Trophoblast cell (in vitro differentiated cells and primary cell): ENCODE data around the gene EIF4E3.

Experiments
- DNase-seq, 2 donors: peaks; one replicate each; pipeline ENCODE4 v3.0.0-alpha.2; 2016
- H2AFZ ChIP-seq: 2 replicates; pipeline ENCODE4 v1.6.1; 2013; ENCODE audit warnings: low read length, moderate library complexity, mild to moderate bottlenecking; ENCODE audit not compliant: insufficient read depth, poor library complexity
- H2AK5ac ChIP-seq: 2 replicates; pipeline ENCODE4 v1.6.1; 2013; ENCODE audit warnings: mild to moderate bottlenecking, low read length
- H2BK120ac ChIP-seq: 2 replicates; pipeline ENCODE4 v1.6.1; 2013; ENCODE audit warnings: low read length, mild to moderate bottlenecking, moderate library complexity; ENCODE audit not compliant: insufficient read depth, poor library complexity
- H2BK12ac ChIP-seq: 2 replicates; pipeline ENCODE4 v1.6.1; 2013; ENCODE audit warnings: mild to moderate bottlenecking, low read length, moderate library complexity
- H2BK5ac ChIP-seq: 2 replicates; pipeline ENCODE4 v1.6.1; 2013; ENCODE audit warnings: low read length, low read depth, moderate library complexity, mild to moderate bottlenecking; ENCODE audit not compliant: poor library complexity
- H3K14ac ChIP-seq: 2 replicates; pipeline ENCODE4 v1.6.1; 2013; ENCODE audit warnings: mild to moderate bottlenecking, low read length
- H3K18ac ChIP-seq: 2 replicates; pipeline ENCODE4 v1.6.1; 2013; ENCODE audit warnings: mild to moderate bottlenecking, low read length
- H3K23ac ChIP-seq: 2 replicates; pipeline ENCODE4 v1.6.1; 2013; ENCODE audit warnings: low read length
- H3K27ac ChIP-seq: 2 replicates; pipeline ENCODE4 v1.5.1; 2013; ENCODE audit warnings: low read depth, mild to moderate bottlenecking, inconsistent platforms, low read length, moderate library complexity
- H3K27me3 ChIP-seq: 2 replicates; pipeline ENCODE4 v1.6.1; 2013; ENCODE audit warnings: inconsistent platforms, mild to moderate bottlenecking, low read length, moderate library complexity; ENCODE audit not compliant: insufficient read depth
- H3K36me3 ChIP-seq, 2 experiments: 1 replicate in 1 of 2; 2 replicates in 1 of 2; pipeline ENCODE4 v1.6.1; 2013; ENCODE audit warnings: low read length in 2 of 2, mild to moderate bottlenecking in 2 of 2, moderate library complexity in 1 of 2; ENCODE audit not compliant: insufficient read depth in 2 of 2, control insufficient read depth in 1 of 2
- H3K4ac ChIP-seq: 2 replicates; pipeline ENCODE4 v1.6.1; 2013; ENCODE audit warnings: low read depth, mild to moderate bottlenecking, low read length, moderate library complexity
- H3K4me1 ChIP-seq, 2 experiments: 1 replicate in 1 of 2; 2 replicates in 1 of 2; pipeline ENCODE4 v1.6.1; 2013; ENCODE audit warnings: low read length in 2 of 2, mild to moderate bottlenecking in 2 of 2, moderate library complexity in 1 of 2; ENCODE audit not compliant: insufficient read depth in 2 of 2, control insufficient read depth in 1 of 2
- H3K4me2 ChIP-seq: 2 replicates; pipeline ENCODE4 v1.6.1; 2013; ENCODE audit warnings: inconsistent platforms, mild to moderate bottlenecking, low read length, moderate library complexity
- H3K4me3 ChIP-seq: 2 replicates; pipeline ENCODE4 v1.5.1; 2013; ENCODE audit warnings: mild to moderate bottlenecking, low read depth, low read length, inconsistent platforms
- H3K79me1 ChIP-seq: one replicate; pipeline ENCODE4 v1.6.1; 2013; ENCODE audit warnings: low read length
- H3K79me2 ChIP-seq: 2 replicates; pipeline ENCODE4 v1.6.1; 2013; ENCODE audit warnings: low read length, mild to moderate bottlenecking; ENCODE audit not compliant: control insufficient read depth, insufficient read depth, poor library complexity
- H3K9ac ChIP-seq: 2 replicates; pipeline ENCODE4 v1.6.1; 2013; ENCODE audit warnings: mild to moderate bottlenecking, low read length
- H3K9me3 ChIP-seq: 2 replicates; pipeline ENCODE4 v1.6.1; 2013; ENCODE audit warnings: low read depth, mild to moderate bottlenecking, control low read depth, inconsistent platforms, low read length; ENCODE audit not compliant: insufficient read depth
- H4K12ac ChIP-seq: 2 replicates; pipeline ENCODE4 v1.6.1; 2013; ENCODE audit warnings: low read depth, mild to moderate bottlenecking, low read length, moderate library complexity
- H4K8ac ChIP-seq: 2 replicates; pipeline ENCODE4 v1.6.1; 2013; ENCODE audit warnings: low read depth, mild to moderate bottlenecking, low read length, moderate library complexity
- H4K91ac ChIP-seq: one replicate; pipeline ENCODE4 v1.6.1; 2013; ENCODE audit warnings: low read depth, mild to moderate bottlenecking, low read length, moderate library complexity
- WGBS: extraction: QIAGEN DNeasy Blood & Tissue Kit; methylation state at CpG from one replicate; pipeline ENCODE4 v1.1.7; 2013; ENCODE audit warnings: missing lambda C conversion rate; ENCODE audit not compliant: insufficient read length, insufficient coverage; ENCODE audit errors: extremely low coverage; 5-methylcytosine and 5-hydroxymethylcytosine counted together

The EIF4E3 gene

GRCh38 chr3:71742621-71743020 is 17.4 kb upstream of the EIF4E3 start:
- no peaks in the 10 kb centered on the region for H3K79me2 ChIP-seq
- no peak overlapping the region for H2AK5ac ChIP-seq
- H4K8ac ChIP-seq, result no peak overlapping the region
- H3K14ac ChIP-seq, result no peak overlapping the region
- H2BK5ac ChIP-seq, result no peak overlapping the region
- H3K18ac ChIP-seq, result no peak overlapping the region
- H3K79me1 ChIP-seq, result no peaks in the 10 kb centered on the region
- no peaks in the 10 kb centered on the region for H3K27me3 ChIP-seq
- H2AFZ ChIP-seq, result no peak overlapping the region
- H3K4ac ChIP-seq, result no peak overlapping the region
- H4K91ac ChIP-seq, result no peak overlapping the region
- no peak overlapping the region for H4K12ac ChIP-seq
- no peaks in the 10 kb centered on the region for H3K4me1 ChIP-seq
- H3K36me3 ChIP-seq, result no peaks in the 10 kb centered on the region
- H2BK12ac ChIP-seq, result no peak overlapping the region
- no peak overlapping the region for H3K23ac ChIP-seq
- no peak overlapping the region for H2BK120ac ChIP-seq
- WGBS, result no CpG with 5 or more reads among the region's 1 CpG
- no peak overlapping the region for H3K27ac ChIP-seq
- no peak overlapping the region for H3K4me2 ChIP-seq
- no peak for DNase-seq
- no peak overlapping the region for H3K9ac ChIP-seq
- H3K9me3 ChIP-seq, result no peaks in the 10 kb centered on the region
- H3K4me3 ChIP-seq, result no peak overlapping the region

DNA sequence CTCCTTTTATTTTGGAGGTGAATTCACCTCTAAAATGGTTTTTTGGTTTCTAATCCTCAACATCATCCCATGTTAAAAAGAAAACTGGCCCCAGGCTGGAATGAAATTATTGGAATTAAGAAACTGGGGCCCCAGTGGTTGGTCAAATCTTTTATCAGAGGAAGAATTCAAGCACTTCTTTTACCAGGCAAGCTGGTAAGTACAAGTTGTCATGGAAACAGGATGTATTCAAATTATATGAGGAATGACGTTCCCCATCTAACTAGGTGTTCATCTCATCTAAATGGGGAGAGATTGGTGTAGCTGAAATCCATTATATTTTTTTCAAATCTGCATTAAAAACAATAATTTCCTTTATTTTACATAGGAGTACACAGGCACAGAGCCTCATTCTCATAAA is 9.7 kb upstream of the EIF4E3 start:
- no peak overlapping the region for H4K12ac ChIP-seq
- H3K79me1 ChIP-seq, result no peaks in the 10 kb centered on the region
- H2AFZ ChIP-seq, result no peak overlapping the region
- no peak overlapping the region for H3K4me3 ChIP-seq
- no peak overlapping the region for H3K23ac ChIP-seq
- no peak overlapping the region for H2AK5ac ChIP-seq
- no peak overlapping the region for H3K4me2 ChIP-seq
- H3K27ac ChIP-seq, result no peak overlapping the region
- no peaks in the 10 kb centered on the region for H3K79me2 ChIP-seq
- no peak for DNase-seq
- no peak overlapping the region for H3K4ac ChIP-seq
- no peak overlapping the region for H2BK5ac ChIP-seq
- no peak overlapping the region for H2BK12ac ChIP-seq
- no peak overlapping the region for H4K8ac ChIP-seq
- no peak overlapping the region for H3K18ac ChIP-seq
- peaks cover 3% of the 10 kb centered on the region in 2 experiments for H3K4me1 ChIP-seq
- H2BK120ac ChIP-seq, result no peak overlapping the region
- no peak overlapping the region for H4K91ac ChIP-seq
- no peak overlapping the region for H3K9ac ChIP-seq
- no peaks in the 10 kb centered on the region for H3K9me3 ChIP-seq
- no CpG with 5 or more reads among the region's 1 CpG for WGBS
- H3K14ac ChIP-seq, result no peak overlapping the region
- H3K36me3 ChIP-seq, result no peaks in the 10 kb centered on the region
- H3K27me3 ChIP-seq, result no peaks in the 10 kb centered on the region

GRCh38 chr3:71733319-71733718 is 8.1 kb upstream of the EIF4E3 start:
- H3K4me2 ChIP-seq, result no peak overlapping the region
- H3K4me3 ChIP-seq, result no peak overlapping the region
- no peaks in the 10 kb centered on the region for H3K27me3 ChIP-seq
- no peak overlapping the region for H2BK120ac ChIP-seq
- H4K12ac ChIP-seq, result no peak overlapping the region
- no peak overlapping the region for H3K14ac ChIP-seq
- no peak overlapping the region for H3K4ac ChIP-seq
- WGBS, result no CpG with 5 or more reads among the region's 2 CpGs
- H3K4me1 ChIP-seq, result peaks cover 3 to 6% of the 10 kb centered on the region in 2 experiments
- no peak for DNase-seq
- H2BK12ac ChIP-seq, result no peak overlapping the region
- H4K8ac ChIP-seq, result no peak overlapping the region
- no peak overlapping the region for H2AK5ac ChIP-seq
- H2BK5ac ChIP-seq, result no peak overlapping the region
- H3K9me3 ChIP-seq, result no peaks in the 10 kb centered on the region
- H3K18ac ChIP-seq, result no peak overlapping the region
- no peak overlapping the region for H3K27ac ChIP-seq
- H2AFZ ChIP-seq, result no peak overlapping the region
- no peak overlapping the region for H4K91ac ChIP-seq
- H3K79me1 ChIP-seq, result no peaks in the 10 kb centered on the region
- no peak overlapping the region for H3K9ac ChIP-seq
- no peaks in the 10 kb centered on the region for H3K79me2 ChIP-seq
- H3K23ac ChIP-seq, result no peak overlapping the region
- no peaks in the 10 kb centered on the region for H3K36me3 ChIP-seq

- Histone ChIP-seq H3K4ac (no peak overlapping the region), H2BK12ac (no peak overlapping the region), H2AK5ac (no peak overlapping the region), H3K4me3 (no peak overlapping the region), H3K79me2 (no peaks in the 10 kb centered on the region), H3K4me2 (no peak overlapping the region), H3K27ac (no peak overlapping the region), H3K27me3 (no peaks in the 10 kb centered on the region), H3K23ac (no peak overlapping the region), H3K4me1 (peaks cover 3 to 6% of the 10 kb centered on the region in 2 experiments), H2BK120ac (no peak overlapping the region), H4K12ac (no peak overlapping the region), H2BK5ac (no peak overlapping the region), H3K18ac (no peak overlapping the region), H4K8ac (no peak overlapping the region), H3K9ac (no peak overlapping the region), H3K14ac (no peak overlapping the region), H4K91ac (no peak overlapping the region), H3K36me3 (no peaks in the 10 kb centered on the region), H3K9me3 (no peaks in the 10 kb centered on the region), H2AFZ (no peak overlapping the region), H3K79me1 (no peaks in the 10 kb centered on the region)
- WGBS, result no CpG with 5 or more reads among the region's 4 CpGs
- DNase-seq, result no peak
These were observed 7.4 kb upstream of the EIF4E3 start for GRCh38 chr3:71732637-71733036.
